ENCODE measurements around the gene ATP13A3.
A peak's percentile ranks its signal among the peaks of the same experiment; 100 is the strongest.

DNA sequence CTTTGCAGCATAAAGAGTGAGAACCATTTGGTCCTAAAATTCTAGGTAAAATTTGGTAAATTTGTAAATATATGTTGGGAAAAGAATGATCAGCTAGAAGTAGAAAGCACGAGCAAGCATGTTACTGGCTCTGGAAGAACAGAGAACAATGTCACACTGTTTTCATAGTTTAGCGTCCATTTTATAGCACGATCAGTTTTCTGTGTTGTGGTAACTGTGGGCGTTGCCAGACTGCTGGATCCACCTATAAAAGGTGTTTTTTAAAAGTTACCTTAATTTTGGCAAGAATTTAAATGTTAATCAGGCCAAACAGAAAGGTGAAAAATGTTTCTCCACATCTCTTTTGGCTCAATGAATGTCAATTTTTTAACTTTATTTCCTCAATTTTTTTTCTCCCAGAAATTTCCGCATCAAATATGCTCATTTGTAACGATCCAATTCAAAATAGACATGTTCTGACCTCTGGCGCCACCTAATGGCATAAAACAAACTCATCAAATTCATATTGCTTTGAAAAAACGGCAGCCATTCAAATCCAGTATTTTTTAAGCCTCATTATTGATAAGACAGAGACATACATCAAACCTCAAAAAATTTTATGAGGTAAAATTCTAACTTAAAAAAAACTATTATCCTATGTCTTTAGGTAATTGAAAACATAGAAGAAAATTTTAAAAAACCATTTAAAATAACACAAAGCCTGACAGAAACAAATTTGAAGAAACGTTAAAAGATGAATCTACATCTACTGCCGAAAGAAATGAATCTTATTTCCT, 82.2 kb downstream of the ATP13A3 start:
- TF ChIP-seq CHD1 (IDR thresholded peaks at IDR 0.05; ENCODE audit: low read depth, low read length) (no peak), EZH2 (IDR thresholded peaks at IDR 0.05; ENCODE audit: borderline replicate concordance, control insufficient read depth, low read depth, low read length) (no peak), CREB1 (IDR thresholded peaks at IDR 0.05; ENCODE audit: low read depth) (no peak), POLR2A (IDR thresholded peaks at IDR 0.05; ENCODE audit: low read depth, low read length) (no peak), ETV6 (conservative IDR thresholded peaks at IDR 0.05 in 1 of 2, IDR thresholded peaks at IDR 0.05 in 1 of 2; ENCODE audit: borderline replicate concordance in 1 of 2, low read depth in 1 of 2) (no peak), NFYA (IDR thresholded peaks at IDR 0.05; ENCODE audit: borderline replicate concordance, low read depth, low read length) (no peak)
- TF ChIP-seq, protein P1, sequence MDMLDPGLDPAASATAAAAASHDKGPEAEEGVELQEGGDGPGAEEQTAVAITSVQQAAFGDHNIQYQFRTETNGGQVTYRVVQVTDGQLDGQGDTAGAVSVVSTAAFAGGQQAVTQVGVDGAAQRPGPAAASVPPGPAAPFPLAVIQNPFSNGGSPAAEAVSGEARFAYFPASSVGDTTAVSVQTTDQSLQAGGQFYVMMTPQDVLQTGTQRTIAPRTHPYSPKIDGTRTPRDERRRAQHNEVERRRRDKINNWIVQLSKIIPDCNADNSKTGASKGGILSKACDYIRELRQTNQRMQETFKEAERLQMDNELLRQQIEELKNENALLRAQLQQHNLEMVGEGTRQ (IDR thresholded peaks at IDR 0.05; ENCODE audit: borderline replicate concordance, low read depth, low read length) = no peak
- TF ChIP-seq, protein P2, sequence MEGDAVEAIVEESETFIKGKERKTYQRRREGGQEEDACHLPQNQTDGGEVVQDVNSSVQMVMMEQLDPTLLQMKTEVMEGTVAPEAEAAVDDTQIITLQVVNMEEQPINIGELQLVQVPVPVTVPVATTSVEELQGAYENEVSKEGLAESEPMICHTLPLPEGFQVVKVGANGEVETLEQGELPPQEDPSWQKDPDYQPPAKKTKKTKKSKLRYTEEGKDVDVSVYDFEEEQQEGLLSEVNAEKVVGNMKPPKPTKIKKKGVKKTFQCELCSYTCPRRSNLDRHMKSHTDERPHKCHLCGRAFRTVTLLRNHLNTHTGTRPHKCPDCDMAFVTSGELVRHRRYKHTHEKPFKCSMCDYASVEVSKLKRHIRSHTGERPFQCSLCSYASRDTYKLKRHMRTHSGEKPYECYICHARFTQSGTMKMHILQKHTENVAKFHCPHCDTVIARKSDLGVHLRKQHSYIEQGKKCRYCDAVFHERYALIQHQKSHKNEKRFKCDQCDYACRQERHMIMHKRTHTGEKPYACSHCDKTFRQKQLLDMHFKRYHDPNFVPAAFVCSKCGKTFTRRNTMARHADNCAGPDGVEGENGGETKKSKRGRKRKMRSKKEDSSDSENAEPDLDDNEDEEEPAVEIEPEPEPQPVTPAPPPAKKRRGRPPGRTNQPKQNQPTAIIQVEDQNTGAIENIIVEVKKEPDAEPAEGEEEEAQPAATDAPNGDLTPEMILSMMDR (IDR thresholded peaks at IDR 0.05 in 2 of 3, conservative IDR thresholded peaks at IDR 0.05 in 1 of 3; ENCODE audit: control insufficient read depth in 2 of 3, extremely low read depth in 1 of 3, insufficient read depth in 1 of 3, low read depth in 3 of 3, low read length in 3 of 3) = peak; percentile 55 to 65 (median 63)
